PC-9 (cell line): Measurements from ENCODE around the gene MYL6B. TPM values are rescaled to one million over a fixed set of nuclear protein-coding genes. Genes with fewer than 3 reads are reported as not detected.

Experiments
- BruUV-seq: library from RNA; stranded (reverse); fragments of 400-500 nt; replicated peaks from 2 replicates; lab custom pipeline; 2021; lab: Mats Ljungman, UMichigan
- CTCF ChIA-PET: fragments of 300-600 bp; sonication (Branson Sonifier 250); formaldehyde crosslinking; loops from one replicate; lab custom pipeline; 2022; ENCODE audit warnings: antibody characterized with exemption; lab: Charles Lee
- POLR2A ChIA-PET: fragments of 300-600 bp; sonication (Branson Sonifier 250); formaldehyde crosslinking; loops from one replicate; lab custom pipeline; 2022; ENCODE audit warnings: antibody characterized with exemption; ENCODE audit not compliant: unreplicated experiment; lab: Charles Lee
- DNase-seq, 2 experiments: peaks; one replicate each; pipeline versions ENCODE4 v3.0.0 to v3.0.0-alpha.2; 2015 to 2022; ENCODE audit warnings: mixed read lengths in 1 of 2
- H2AFZ ChIP-seq: fragments of 200-600 bp; sonication (generic); 2 replicates; pipeline ENCODE4 v1.8.1; 2017; ENCODE audit warnings: antibody characterized with exemption
- H3F3A ChIP-seq: fragments of 200-600 bp; sonication (generic); 2 replicates; pipeline ENCODE4 v1.8.1; 2017; ENCODE audit warnings: antibody characterized with exemption, mild to moderate bottlenecking, low read depth; ENCODE audit not compliant: insufficient read depth
- H3K27ac ChIP-seq: fragments of 200-600 bp; sonication (generic); 2 replicates; pipeline ENCODE4 v1.6.1; 2016; ENCODE audit warnings: mixed run types
- H3K27me3 ChIP-seq: fragments of 200-600 bp; sonication (generic); 2 replicates; pipeline ENCODE4 v1.6.1; 2016; ENCODE audit warnings: low read depth, mixed run types; ENCODE audit not compliant: insufficient read depth
- H3K36me3 ChIP-seq: fragments of 200-600 bp; sonication (generic); 2 replicates; pipeline ENCODE4 v1.6.1; 2016; ENCODE audit warnings: low read depth, mixed run types
- H3K4me1 ChIP-seq: fragments of 200-600 bp; sonication (generic); replicated peaks from 2 replicates; pipeline ENCODE4 v1.6.1; 2016; ENCODE audit warnings: mixed run types; ENCODE audit not compliant: insufficient read depth
- H3K4me2 ChIP-seq: fragments of 200-600 bp; sonication (generic); 2 replicates; pipeline ENCODE4 v1.6.1; 2017; ENCODE audit warnings: mixed run types
- H3K4me3 ChIP-seq: fragments of 200-600 bp; sonication (generic); 2 replicates; pipeline ENCODE4 v1.6.1; 2016; ENCODE audit warnings: mixed run types
- H3K79me2 ChIP-seq: fragments of 200-600 bp; sonication (generic); 2 replicates; pipeline ENCODE4 v1.6.1; 2017; ENCODE audit warnings: low read depth, mixed run types
- H3K9me2 ChIP-seq: fragments of 200-600 bp; sonication (generic); 2 replicates; pipeline ENCODE4 v1.8.1; 2017; ENCODE audit warnings: mild to moderate bottlenecking; ENCODE audit not compliant: insufficient read depth
- H3K9me3 ChIP-seq: fragments of 200-600 bp; sonication (generic); 2 replicates; pipeline ENCODE4 v1.8.1; 2016; ENCODE audit warnings: low read depth; ENCODE audit not compliant: insufficient read depth
- H4K20me1 ChIP-seq: fragments of 200-600 bp; sonication (generic); 2 replicates; pipeline ENCODE4 v1.8.1; 2017; ENCODE audit not compliant: insufficient read depth
- EZH2 ChIP-seq: fragments of 200-600 bp; sonication (generic); IDR thresholded peaks from 2 replicates; pipeline ENCODE4 v1.8.0; 2017; ENCODE audit warnings: antibody characterized with exemption, low read depth
- intact Hi-C: fragments of 100-400 bp; cut with micrococcal nuclease; formaldehyde crosslinking; loops from one replicate; pipeline ENCODE4 v1.10.0; 2022; ENCODE audit not compliant: unreplicated experiment
- total RNA-seq: library from RNA; stranded (reverse); gene quantifications from 2 replicates; pipeline ENCODE4 v1.2.3, GENCODE V29; 2021
- TF ChIP-seq, protein P1 (sequence below): fragments of 200-600 bp; sonication (generic); conservative IDR thresholded peaks from 2 replicates; pipeline ENCODE4 v1.6.1; 2017; ENCODE audit warnings: mixed run types, antibody characterized with exemption, mild to moderate bottlenecking, moderate library complexity

MYL6B gene
- total RNA-seq, 1 experiment from 2014 or later: 121 TPM

GRCh38 chr12:56119361-56119796, 33.0 kb upstream of the MYL6B start:
- H3K27ac ChIP-seq: peak overlapping the region; percentile 38
- no peaks in the 10 kb centered on the region for H3K9me3 ChIP-seq
- no peaks in the 10 kb centered on the region for H3K27me3 ChIP-seq
- H3K4me2 ChIP-seq: peak overlapping the region; percentile 91
- peaks cover 19% of the 10 kb centered on the region for H3K79me2 ChIP-seq
- peaks cover 38% of the 10 kb centered on the region for H3F3A ChIP-seq
- H2AFZ ChIP-seq: no peak overlapping the region
- H4K20me1 ChIP-seq: no peaks in the 10 kb centered on the region
- peaks cover 26% of the 10 kb centered on the region for H3K4me1 ChIP-seq
- H3K4me3 ChIP-seq: peak overlapping the region; percentile 63; the same call in 1 of the 2 replicates
- no peaks in the 10 kb centered on the region for H3K9me2 ChIP-seq
- CTCF ChIA-PET: interaction anchor here (0.5 to 1.7 kb wide), 9 partner anchors 9 to 634 kb away, joined by 3 to 7 read pairs (median 3); partner anchors contain the start of genes ESYT1, RNF41 and SMARCC2
- TF ChIP-seq, protein P1, sequence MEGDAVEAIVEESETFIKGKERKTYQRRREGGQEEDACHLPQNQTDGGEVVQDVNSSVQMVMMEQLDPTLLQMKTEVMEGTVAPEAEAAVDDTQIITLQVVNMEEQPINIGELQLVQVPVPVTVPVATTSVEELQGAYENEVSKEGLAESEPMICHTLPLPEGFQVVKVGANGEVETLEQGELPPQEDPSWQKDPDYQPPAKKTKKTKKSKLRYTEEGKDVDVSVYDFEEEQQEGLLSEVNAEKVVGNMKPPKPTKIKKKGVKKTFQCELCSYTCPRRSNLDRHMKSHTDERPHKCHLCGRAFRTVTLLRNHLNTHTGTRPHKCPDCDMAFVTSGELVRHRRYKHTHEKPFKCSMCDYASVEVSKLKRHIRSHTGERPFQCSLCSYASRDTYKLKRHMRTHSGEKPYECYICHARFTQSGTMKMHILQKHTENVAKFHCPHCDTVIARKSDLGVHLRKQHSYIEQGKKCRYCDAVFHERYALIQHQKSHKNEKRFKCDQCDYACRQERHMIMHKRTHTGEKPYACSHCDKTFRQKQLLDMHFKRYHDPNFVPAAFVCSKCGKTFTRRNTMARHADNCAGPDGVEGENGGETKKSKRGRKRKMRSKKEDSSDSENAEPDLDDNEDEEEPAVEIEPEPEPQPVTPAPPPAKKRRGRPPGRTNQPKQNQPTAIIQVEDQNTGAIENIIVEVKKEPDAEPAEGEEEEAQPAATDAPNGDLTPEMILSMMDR: peak; percentile 90
- TF ChIP-seq EZH2: no peak
- H3K36me3 ChIP-seq: peaks cover 6% of the 10 kb centered on the region; the same call in 1 of the 2 replicates
- DNase-seq: peak; percentile 70 to 83
- POLR2A ChIA-PET: interaction anchor here (0.5 to 0.7 kb wide), 3 partner anchors 58 to 147 kb away, joined by 3 to 10 read pairs (median 7); partner anchors contain the start of gene COQ10A
- intact Hi-C loops: loop anchor here (1.0 to 5.0 kb wide), 11 partner anchors 38 to 888 kb away; partner anchors contain the start of genes COQ10A, CS, MYL6 and NABP2
- BruUV-seq: no TSS peak

DNA sequence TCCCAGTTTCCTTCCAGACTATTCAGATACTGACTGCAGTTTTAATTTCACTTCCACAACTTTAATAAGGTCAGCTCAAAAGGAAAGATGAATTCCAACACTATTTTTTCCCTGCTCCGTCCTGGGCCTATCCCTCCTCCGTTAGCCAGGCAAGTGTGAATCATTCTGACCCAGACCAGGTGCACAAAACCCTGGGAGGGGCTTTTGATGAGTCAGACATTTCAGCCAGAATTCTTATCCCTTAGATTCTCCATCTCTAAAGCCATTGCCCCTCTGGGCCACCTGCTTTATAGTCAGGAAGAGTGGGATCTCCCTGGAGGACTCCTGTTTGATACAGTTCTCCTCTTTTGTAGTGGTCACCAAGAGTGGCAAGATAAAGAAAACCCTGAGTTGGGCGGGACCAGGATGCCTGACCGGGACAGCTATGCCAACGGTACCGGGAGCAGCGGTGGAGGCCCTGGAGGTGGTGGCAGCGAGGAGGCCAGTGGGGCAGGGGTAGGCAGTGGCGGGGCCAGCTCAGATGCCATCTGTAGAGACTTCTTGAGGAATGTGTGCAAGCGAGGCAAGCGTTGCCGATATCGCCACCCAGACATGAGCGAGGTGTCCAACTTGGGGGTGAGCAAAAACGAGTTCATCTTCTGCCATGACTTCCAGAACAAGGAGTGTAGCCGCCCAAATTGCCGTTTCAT, 32.1 kb upstream of the MYL6B start:
- TF ChIP-seq EZH2: no peak
- TF ChIP-seq, protein P1: no peak
- no peaks in the 10 kb centered on the region for H3K9me3 ChIP-seq
- H4K20me1 ChIP-seq: no peaks in the 10 kb centered on the region
- intact Hi-C loops: no loop called here
- ChIA-PET POLR2A (interaction anchor here (0.6 to 0.7 kb wide), 2 partner anchors 59 to 101 kb away, joined by 3 to 6 read pairs; partner anchors contain the start of gene RNF41), CTCF (interaction anchor here (0.5 to 1.6 kb wide), 8 partner anchors 8 to 633 kb away, joined by 3 to 7 read pairs (median 3); partner anchors contain the start of genes ESYT1, RNF41 and SMARCC2)
- H3F3A ChIP-seq: peaks cover 29% of the 10 kb centered on the region
- H3K9me2 ChIP-seq: no peaks in the 10 kb centered on the region
- H3K27ac ChIP-seq: peak overlapping the region; percentile 12; the same call in 1 of the 2 replicates
- H3K27me3 ChIP-seq: no peaks in the 10 kb centered on the region
- no peak overlapping the region; the same call in 1 of the 2 replicates for H3K4me3 ChIP-seq
- H3K4me1 ChIP-seq: peaks cover 21% of the 10 kb centered on the region
- peaks cover 6% of the 10 kb centered on the region; the same call in 1 of the 2 replicates for H3K36me3 ChIP-seq
- BruUV-seq: no TSS peak
- H3K79me2 ChIP-seq: peaks cover 19% of the 10 kb centered on the region
- H3K4me2 ChIP-seq: peak overlapping the region; percentile 91
- peak in 1 of 2 experiments; percentile 18 for DNase-seq
- H2AFZ ChIP-seq: no peak overlapping the region

GRCh38 chr12:56121204-56121870, 31.1 kb upstream of the MYL6B start:
- H3K27ac ChIP-seq: no peak overlapping the region
- no peaks in the 10 kb centered on the region for H3K27me3 ChIP-seq
- no peak overlapping the region for H3K4me2 ChIP-seq
- H3K4me3 ChIP-seq: no peak overlapping the region
- H3K4me1 ChIP-seq: peaks cover 20% of the 10 kb centered on the region
- CTCF ChIA-PET: no interaction called here
- H3K9me3 ChIP-seq: no peaks in the 10 kb centered on the region
- intact Hi-C loops: no loop called here
- no peak overlapping the region for H2AFZ ChIP-seq
- peaks cover 19% of the 10 kb centered on the region for H3K79me2 ChIP-seq
- no peaks in the 10 kb centered on the region for H3K9me2 ChIP-seq
- peak in 1 of 2 experiments; percentile 0 for DNase-seq
- H3K36me3 ChIP-seq: peaks cover 6% of the 10 kb centered on the region; the same call in 1 of the 2 replicates
- TF ChIP-seq, protein P1: no peak
- no peak for TF ChIP-seq EZH2
- peaks cover 30% of the 10 kb centered on the region for H3F3A ChIP-seq
- BruUV-seq: no TSS peak
- H4K20me1 ChIP-seq: no peaks in the 10 kb centered on the region
- POLR2A ChIA-PET: no interaction called here
